Left kidney (tissue), 1 donor: ENCODE results near the gene BCS1L. TPM values are rescaled to one million over a fixed set of nuclear protein-coding genes. Genes with fewer than 3 reads are reported as not detected.

ENCODE experiments used
- polyA plus RNA-seq: library from polyadenylated mRNA; unstranded; fragments of 120-200 nt; gene quantifications from one replicate; pipeline ENCODE4 v1.2.1, GENCODE V29; 2013; ENCODE audit not compliant: insufficient read length

BCS1L gene
- polyA plus RNA-seq, 1 donor, result 58.6 TPM

Other genes starting within 250 kb of the BCS1L start
- 23.3 TPM for gene VIL1, start 240.6 kb upstream of the BCS1L start, polyA plus RNA-seq
- gene USP37, start 91.3 kb upstream of the BCS1L start, polyA plus RNA-seq, result 17.6 TPM
- gene CNOT9, start 90.8 kb upstream of the BCS1L start, polyA plus RNA-seq, result 77.2 TPM
- gene PLCD4, start 51.8 kb upstream of the BCS1L start, polyA plus RNA-seq, result 11.9 TPM
- gene ZNF142, start 60 bp upstream of the BCS1L start, polyA plus RNA-seq, result 20.3 TPM
- gene RNF25, start 12.3 kb downstream of the BCS1L start, polyA plus RNA-seq, result 50.9 TPM
- gene STK36, start 12.4 kb downstream of the BCS1L start, polyA plus RNA-seq, result 115 TPM
- 47.2 TPM for gene TTLL4, start 51.2 kb downstream of the BCS1L start, polyA plus RNA-seq
- gene CYP27A1, start 122.5 kb downstream of the BCS1L start, polyA plus RNA-seq, result 49.7 TPM
- gene PRKAG3, start 172.1 kb downstream of the BCS1L start, polyA plus RNA-seq, result 0.15 TPM
- gene WNT6, start 200.1 kb downstream of the BCS1L start, polyA plus RNA-seq, result 0.12 TPM
- 0.45 TPM for gene WNT10A, start 221.2 kb downstream of the BCS1L start, polyA plus RNA-seq